Mesenchymal stem cell (in vitro differentiated cells and primary cell): ENCODE data around the gene MAN2A1.

Source experiments
- DNase-seq: peaks from one replicate; pipeline ENCODE4 v3.0.0-alpha.2; 2013
- H2AFZ ChIP-seq: one replicate; pipeline ENCODE4 v1.6.1; 2013; ENCODE audit warnings: low read depth, mild to moderate bottlenecking, control low read depth, inconsistent platforms, low read length, moderate library complexity
- H2AK5ac ChIP-seq: 2 replicates; pipeline ENCODE4 v1.6.1; 2013; ENCODE audit warnings: low read length, moderate library complexity, mild to moderate bottlenecking, inconsistent platforms; ENCODE audit not compliant: severe bottlenecking
- H2BK120ac ChIP-seq: one replicate; pipeline ENCODE4 v1.6.1; 2013; ENCODE audit warnings: low read depth, mild to moderate bottlenecking, inconsistent platforms, low read length, moderate library complexity
- H2BK12ac ChIP-seq, 2 experiments: one replicate each; pipeline ENCODE4 v1.6.1; 2013; ENCODE audit warnings: inconsistent platforms in 2 of 2, low read length in 2 of 2, mild to moderate bottlenecking in 2 of 2, moderate library complexity in 2 of 2, control low read depth in 1 of 2
- H2BK15ac ChIP-seq: one replicate; pipeline ENCODE4 v1.6.1; 2013; ENCODE audit warnings: mild to moderate bottlenecking, low read depth, inconsistent platforms; ENCODE audit not compliant: poor library complexity, severe bottlenecking
- H2BK5ac ChIP-seq: 2 replicates; pipeline ENCODE4 v1.6.1; 2013; ENCODE audit warnings: low read depth, mild to moderate bottlenecking, low read length, control low read depth, inconsistent platforms; ENCODE audit not compliant: poor library complexity, severe bottlenecking
- H3K14ac ChIP-seq, 2 experiments: one replicate each; pipeline ENCODE4 v1.6.1; 2013; ENCODE audit warnings: inconsistent platforms in 2 of 2, low read length in 2 of 2, control low read depth in 1 of 2, mild to moderate bottlenecking in 1 of 2, moderate library complexity in 1 of 2
- H3K18ac ChIP-seq, 2 experiments: one replicate each; pipeline ENCODE4 v1.6.1; 2013; ENCODE audit warnings: inconsistent platforms in 2 of 2, low read length in 2 of 2, control low read depth in 1 of 2, low read depth in 1 of 2, mild to moderate bottlenecking in 1 of 2
- H3K23ac ChIP-seq, 2 experiments: one replicate each; pipeline ENCODE4 v1.6.1; 2013; ENCODE audit warnings: inconsistent platforms in 2 of 2, low read length in 2 of 2, mild to moderate bottlenecking in 2 of 2, moderate library complexity in 2 of 2, control low read depth in 1 of 2
- H3K27ac ChIP-seq: 2 replicates; pipeline ENCODE4 v1.5.1; 2013; ENCODE audit warnings: mild to moderate bottlenecking, moderate library complexity, low read length, control low read depth, inconsistent platforms; ENCODE audit not compliant: poor library complexity, severe bottlenecking
- H3K27me3 ChIP-seq, 2 experiments: 2 replicates each; pipeline versions ENCODE4 v1.6.1 to v1.7.0; 2013; ENCODE audit warnings: low read length in 2 of 2, mild to moderate bottlenecking in 2 of 2, moderate library complexity in 2 of 2, control low read depth in 1 of 2, inconsistent platforms in 1 of 2; ENCODE audit not compliant: control insufficient read depth in 1 of 2, insufficient read depth in 1 of 2
- H3K36me3 ChIP-seq, 2 experiments: 2 replicates each; pipeline versions ENCODE4 v1.6.1 to v1.7.0; 2013; ENCODE audit warnings: low read length in 2 of 2, control low read depth in 1 of 2, inconsistent platforms in 1 of 2, low read depth in 1 of 2, mild to moderate bottlenecking in 1 of 2; ENCODE audit not compliant: insufficient read depth in 2 of 2, control insufficient read depth in 1 of 2
- H3K4ac ChIP-seq, 2 experiments: one replicate each; pipeline ENCODE4 v1.6.1; 2013; ENCODE audit warnings: inconsistent platforms in 2 of 2, low read length in 2 of 2, mild to moderate bottlenecking in 2 of 2, moderate library complexity in 2 of 2, control low read depth in 1 of 2, low read depth in 1 of 2
- H3K4me1 ChIP-seq: 2 replicates; pipeline ENCODE4 v1.6.1; 2013; ENCODE audit warnings: low read depth, low read length, control low read depth; ENCODE audit not compliant: control insufficient read depth, insufficient read depth
- H3K4me2 ChIP-seq: 2 replicates; pipeline ENCODE4 v1.6.1; 2013; ENCODE audit warnings: low read length, mild to moderate bottlenecking, inconsistent platforms; ENCODE audit not compliant: poor library complexity, severe bottlenecking
- H3K4me3 ChIP-seq, 2 experiments: 2 replicates each; pipeline versions ENCODE4 v1.5.1 to v1.7.0; 2013; ENCODE audit warnings: low read length in 2 of 2, mild to moderate bottlenecking in 2 of 2, control low read depth in 1 of 2, low read depth in 1 of 2; ENCODE audit not compliant: insufficient read depth in 1 of 2
- H3K79me1 ChIP-seq: replicated peaks from 2 replicates; pipeline ENCODE4 v1.6.1; 2013; ENCODE audit warnings: mild to moderate bottlenecking, control low read depth, low read length, inconsistent platforms; ENCODE audit not compliant: poor library complexity, severe bottlenecking
- H3K9ac ChIP-seq: 2 replicates; pipeline ENCODE4 v1.7.0; 2013; ENCODE audit warnings: mild to moderate bottlenecking, low read length, moderate library complexity
- H3K9me3 ChIP-seq: 2 replicates; pipeline ENCODE4 v1.7.0; 2013; ENCODE audit warnings: mild to moderate bottlenecking, low read length; ENCODE audit not compliant: control insufficient read depth
- H4K8ac ChIP-seq: one replicate; pipeline ENCODE4 v1.6.1; 2013; ENCODE audit warnings: inconsistent platforms, mild to moderate bottlenecking, low read length, moderate library complexity
- H4K91ac ChIP-seq: one replicate; pipeline ENCODE4 v1.6.1; 2013; ENCODE audit warnings: mild to moderate bottlenecking, low read length, inconsistent platforms
- WGBS: methylation state at CpG from one replicate; pipeline ENCODE4 v1.1.7; 2013; ENCODE audit warnings: mixed read lengths; 5-methylcytosine and 5-hydroxymethylcytosine counted together

Gene MAN2A1

GRCh38 chr5:109685916-109686315 lies 3.8 kb upstream of the MAN2A1 start:
- Histone ChIP-seq H3K27ac (no peak overlapping the region), H3K18ac (no peak overlapping the region), H2BK12ac (no peak overlapping the region), H3K23ac (no peak overlapping the region), H3K4me2 (no peak overlapping the region), H3K4me3 (no peak overlapping the region), H2AK5ac (no peak overlapping the region), H2BK5ac (no peak overlapping the region), H3K9me3 (peaks cover 6% of the 10 kb centered on the region), H2BK15ac (no peak overlapping the region), H3K4ac (no peak overlapping the region), H4K8ac (no peak overlapping the region), H4K91ac (no peak overlapping the region), H3K79me1 (no peaks in the 10 kb centered on the region), H3K27me3 (no peaks in the 10 kb centered on the region), H3K14ac (no peak overlapping the region), H2BK120ac (no peak overlapping the region), H3K9ac (no peak overlapping the region), H3K4me1 (peaks cover 2% of the 10 kb centered on the region), H2AFZ (no peak overlapping the region), H3K36me3 (no peaks in the 10 kb centered on the region)
- 77% methylated on average over 4 of the region's 4 CpGs for WGBS
- no peak for DNase-seq

- no peak for DNase-seq
- peaks cover 6% of the 10 kb centered on the region for H3K9me3 ChIP-seq
- H3K27ac ChIP-seq: peak overlapping the region; percentile 95
- no peaks in the 10 kb centered on the region for H3K36me3 ChIP-seq
- H3K4me1 ChIP-seq: peaks cover 9% of the 10 kb centered on the region
- peak overlapping the region in 1 of 2 experiments; percentile 92 for H3K4me3 ChIP-seq
- no peak overlapping the region for H3K23ac ChIP-seq
- H3K4me2 ChIP-seq: peak overlapping the region; percentile 76
- H2BK12ac ChIP-seq: peak overlapping the region in 1 of 2 experiments; percentile 87
- no peak overlapping the region for H2AK5ac ChIP-seq
- peak overlapping the region; percentile 92 to 98 for H3K18ac ChIP-seq
- peak overlapping the region; percentile 98 for H2AFZ ChIP-seq
- H4K8ac ChIP-seq: peak overlapping the region; percentile 89
- no peak overlapping the region for H4K91ac ChIP-seq
- peak overlapping the region; percentile 88 for H3K9ac ChIP-seq
- H2BK5ac ChIP-seq: peak overlapping the region; percentile 80
- whole genome bisulfite sequencing: 18% methylated on average over 6 of the region's 6 CpGs
- H3K14ac ChIP-seq: no peak overlapping the region
- H3K27me3 ChIP-seq: no peaks in the 10 kb centered on the region
- no peak overlapping the region for H2BK120ac ChIP-seq
- peak overlapping the region; percentile 77 to 94 for H3K4ac ChIP-seq
- no peak overlapping the region for H2BK15ac ChIP-seq
- H3K79me1 ChIP-seq: no peaks in the 10 kb centered on the region
Measured at GRCh38 chr5:109688630-109688969, 1.1 kb upstream of the MAN2A1 start.

- peak overlapping the region; percentile 77 to 94 for H3K4ac ChIP-seq
- peak overlapping the region; percentile 98 for H2AFZ ChIP-seq
- H3K4me2 ChIP-seq: peak overlapping the region; percentile 76
- H2AK5ac ChIP-seq: no peak overlapping the region
- peak overlapping the region; percentile 88 for H3K9ac ChIP-seq
- WGBS: 4% methylated on average over 25 of the region's 68 CpGs
- no peaks in the 10 kb centered on the region for H3K36me3 ChIP-seq
- H3K18ac ChIP-seq: peak overlapping the region; percentile 98
- H3K27ac ChIP-seq: peak overlapping the region; percentile 95
- H2BK12ac ChIP-seq: peak overlapping the region; percentile 80 to 94
- peaks cover 9% of the 10 kb centered on the region for H3K4me1 ChIP-seq
- peaks cover 6% of the 10 kb centered on the region for H3K9me3 ChIP-seq
- H2BK15ac ChIP-seq: peak overlapping the region; percentile 77
- H3K23ac ChIP-seq: peak overlapping the region in 1 of 2 experiments; percentile 93
- DNase-seq: peak; percentile 91
- H3K27me3 ChIP-seq: no peaks in the 10 kb centered on the region
- peak overlapping the region; percentile 50 to 95 for H3K14ac ChIP-seq
- peak overlapping the region; percentile 80 for H2BK5ac ChIP-seq
- peak overlapping the region; percentile 86 to 92 for H3K4me3 ChIP-seq
- no peaks in the 10 kb centered on the region for H3K79me1 ChIP-seq
- H2BK120ac ChIP-seq: peak overlapping the region; percentile 99
- H4K8ac ChIP-seq: peak overlapping the region; percentile 89
- peak overlapping the region; percentile 83 for H4K91ac ChIP-seq
Measured at GRCh38 chr5:109688970-109689739, 572 bp upstream of the MAN2A1 start.

DNA sequence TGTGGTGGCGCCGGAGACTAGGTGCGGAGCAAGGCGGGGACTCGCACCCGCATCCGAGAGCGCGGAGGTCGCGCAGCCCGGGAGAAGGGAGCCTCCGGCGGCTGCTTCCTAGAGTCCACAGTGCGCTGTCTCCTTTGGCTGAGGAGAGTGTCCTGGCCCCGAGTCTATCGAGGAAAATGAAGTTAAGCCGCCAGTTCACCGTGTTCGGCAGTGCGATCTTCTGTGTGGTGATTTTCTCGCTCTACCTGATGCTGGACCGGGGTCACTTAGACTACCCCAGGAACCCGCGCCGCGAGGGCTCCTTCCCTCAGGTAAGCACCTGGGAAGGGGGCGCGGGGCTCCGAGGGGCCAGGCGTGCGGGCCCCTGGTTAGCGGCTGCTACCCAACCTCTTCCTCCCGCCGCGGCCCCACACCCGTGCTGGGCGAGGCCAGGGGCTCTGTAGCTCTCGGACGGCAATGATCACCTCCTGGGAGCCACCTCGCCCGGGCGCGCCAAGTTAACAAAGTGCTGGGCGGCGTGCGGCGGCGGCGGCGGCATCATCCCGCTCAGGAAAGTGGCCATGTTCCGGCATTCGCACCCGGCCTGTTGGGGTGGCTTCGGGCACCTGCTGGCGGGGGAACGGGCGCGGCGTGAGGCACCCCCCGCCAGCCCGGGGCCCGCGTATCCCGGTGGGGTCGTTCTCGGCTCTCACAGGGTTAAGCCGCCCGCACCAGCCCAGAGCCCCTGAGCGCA lies 681 bp downstream of the MAN2A1 start:
- Histone ChIP-seq H3K23ac (peak overlapping the region in 1 of 2 experiments; percentile 99), H4K8ac (peak overlapping the region; percentile 76), H3K18ac (peak overlapping the region; percentile 88 to 98), H3K36me3 (no peaks in the 10 kb centered on the region), H3K9me3 (peaks cover 6% of the 10 kb centered on the region), H3K27me3 (no peaks in the 10 kb centered on the region), H3K79me1 (no peaks in the 10 kb centered on the region), H3K4ac (peak overlapping the region; percentile 82 to 97), H3K4me2 (peak overlapping the region; percentile 97), H2AK5ac (no peak overlapping the region), H4K91ac (peak overlapping the region; percentile 82), H2AFZ (peak overlapping the region; percentile 56), H2BK15ac (peak overlapping the region; percentile 80), H3K14ac (peak overlapping the region; percentile 66 to 68), H3K4me3 (peak overlapping the region; percentile 86 to 92), H3K9ac (peak overlapping the region; percentile 88), H2BK12ac (peak overlapping the region; percentile 55 to 63), H3K27ac (peak overlapping the region; percentile 70), H2BK5ac (peak overlapping the region; percentile 63), H2BK120ac (peak overlapping the region; percentile 89), H3K4me1 (peaks cover 11% of the 10 kb centered on the region)
- under 1% methylated on average over 59 of the region's 71 CpGs for WGBS
- peak; percentile 60 for DNase-seq
